Activated CD8-positive, alpha-beta T cell treated with anti-CD3 and anti-CD28 coated beads for 36 hours (primary cell): Measurements from ENCODE around the gene NLRX1. TPM values are rescaled to one million over a fixed set of nuclear protein-coding genes. Genes with fewer than 3 reads are reported as not detected.

ENCODE experiments used
- ATAC-seq: fragments of 200-7000 bp; cut with Tn5 transposase; one replicate; pipeline ENCODE4 v1.10.0; 2021; ENCODE audit warnings: mild to moderate bottlenecking, moderate library complexity
- CTCF ChIA-PET: fragments of 350-600 bp; sonication (Branson Sonifier 250); formaldehyde crosslinking; loops from one replicate; lab custom pipeline; 2021; ENCODE audit warnings: antibody characterized with exemption; lab: Charles Lee
- POLR2A ChIA-PET: fragments of 350-600 bp; sonication (Branson Sonifier 250); formaldehyde crosslinking; loops from one replicate; lab custom pipeline; 2021; ENCODE audit warnings: antibody characterized with exemption; lab: Charles Lee
- DNase-seq: peaks from one replicate; pipeline ENCODE4 v3.0.0-alpha.2; 2020
- H3K27ac Mint-ChIP-seq: one replicate; pipeline ENCODE4 v1.8.0; 2021; ENCODE audit warnings: mild to moderate bottlenecking, mixed read lengths
- H3K27me3 Mint-ChIP-seq: one replicate; pipeline ENCODE4 v1.8.0; 2021; ENCODE audit warnings: mixed read lengths
- H3K36me3 Mint-ChIP-seq: one replicate; pipeline ENCODE4 v1.8.0; 2021; ENCODE audit warnings: low read depth, mixed read lengths
- H3K4me1 Mint-ChIP-seq: one replicate; pipeline ENCODE4 v1.8.0; 2021; ENCODE audit warnings: low read depth, mixed read lengths
- H3K4me3 Mint-ChIP-seq: one replicate; pipeline ENCODE4 v1.8.0; 2021; ENCODE audit warnings: mild to moderate bottlenecking, moderate library complexity, mixed read lengths
- H3K9me3 Mint-ChIP-seq: one replicate; pipeline ENCODE4 v1.8.0; 2021; ENCODE audit warnings: mixed read lengths
- intact Hi-C: fragments of 100-400 bp; cut with micrococcal nuclease; formaldehyde crosslinking; loops from one replicate; pipeline ENCODE4 v1.10.0; 2022
- total RNA-seq, 2 experiments: library from RNA; stranded (reverse); gene quantifications; one replicate each; pipeline ENCODE4 v1.2.3, GENCODE V29; 2021
- TF ChIP-seq, protein P1 (sequence below): fragments of 200-600 bp; IDR thresholded peaks from one replicate; pipeline ENCODE4 v1.8.0; 2022; ENCODE audit warnings: antibody characterized with exemption, mild to moderate bottlenecking

Gene NLRX1
- total RNA-seq, 2 experiments from 2014 or later: 20.1 to 21.3 TPM

DNA sequence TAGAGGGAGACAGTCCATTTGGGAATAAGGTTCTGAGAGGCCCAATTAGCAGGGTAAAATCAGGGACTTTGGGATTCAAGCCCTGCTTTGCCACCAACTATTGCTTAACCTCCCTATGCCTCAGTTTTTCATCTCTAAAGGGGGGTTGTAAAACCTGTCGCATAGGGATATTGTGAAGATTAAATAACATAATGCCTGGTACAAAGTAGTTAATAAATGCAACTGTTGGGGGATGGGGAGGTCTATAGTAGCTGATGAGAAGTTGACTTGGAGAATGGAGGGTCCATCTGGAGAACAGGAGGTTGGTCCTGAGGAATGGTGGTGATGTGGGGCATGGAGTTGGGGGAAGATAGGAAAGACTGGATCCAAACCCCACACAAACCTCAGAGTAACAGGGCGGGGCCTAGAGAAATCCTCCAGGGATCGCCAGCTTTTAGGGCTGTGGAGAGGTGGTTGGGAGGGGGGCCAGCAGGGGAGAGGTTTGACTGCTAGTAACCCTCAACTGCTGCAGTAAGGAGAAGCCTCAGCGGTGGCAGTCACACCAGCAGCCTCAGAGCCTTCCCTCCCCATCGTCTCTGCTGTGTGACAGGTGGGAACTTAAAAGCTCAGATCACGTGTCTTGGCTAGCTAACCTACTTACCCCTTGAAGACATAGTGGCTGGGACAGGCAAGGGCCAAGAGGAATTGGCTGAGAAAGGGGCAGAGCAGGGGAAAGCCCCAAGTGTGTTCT is 20.8 kb upstream of the NLRX1 start:
- ATAC-seq (peak; percentile 25), DNase-seq (peak; percentile 16)
- H3K27ac Mint-ChIP-seq: no peak overlapping the region
- ChIA-PET POLR2A (interaction anchor here (0.6 to 0.7 kb wide), 2 partner anchors 30 to 63 kb away, joined by 3 read pairs; partner anchors contain the start of gene HMBS), CTCF (interaction anchor here (1.1 to 1.5 kb wide), 3 partner anchors 22 to 176 kb away, joined by 3 to 7 read pairs (median 3); partner anchors contain the start of genes NLRX1 and VPS11)
- TF ChIP-seq, protein P1, sequence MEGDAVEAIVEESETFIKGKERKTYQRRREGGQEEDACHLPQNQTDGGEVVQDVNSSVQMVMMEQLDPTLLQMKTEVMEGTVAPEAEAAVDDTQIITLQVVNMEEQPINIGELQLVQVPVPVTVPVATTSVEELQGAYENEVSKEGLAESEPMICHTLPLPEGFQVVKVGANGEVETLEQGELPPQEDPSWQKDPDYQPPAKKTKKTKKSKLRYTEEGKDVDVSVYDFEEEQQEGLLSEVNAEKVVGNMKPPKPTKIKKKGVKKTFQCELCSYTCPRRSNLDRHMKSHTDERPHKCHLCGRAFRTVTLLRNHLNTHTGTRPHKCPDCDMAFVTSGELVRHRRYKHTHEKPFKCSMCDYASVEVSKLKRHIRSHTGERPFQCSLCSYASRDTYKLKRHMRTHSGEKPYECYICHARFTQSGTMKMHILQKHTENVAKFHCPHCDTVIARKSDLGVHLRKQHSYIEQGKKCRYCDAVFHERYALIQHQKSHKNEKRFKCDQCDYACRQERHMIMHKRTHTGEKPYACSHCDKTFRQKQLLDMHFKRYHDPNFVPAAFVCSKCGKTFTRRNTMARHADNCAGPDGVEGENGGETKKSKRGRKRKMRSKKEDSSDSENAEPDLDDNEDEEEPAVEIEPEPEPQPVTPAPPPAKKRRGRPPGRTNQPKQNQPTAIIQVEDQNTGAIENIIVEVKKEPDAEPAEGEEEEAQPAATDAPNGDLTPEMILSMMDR: no peak
- H3K4me3 Mint-ChIP-seq: peak overlapping the region; percentile 14
- intact Hi-C loops: no loop called here
- no peaks in the 10 kb centered on the region for H3K36me3 Mint-ChIP-seq
- H3K27me3 Mint-ChIP-seq: peaks cover 27% of the 10 kb centered on the region
- peaks cover 12% of the 10 kb centered on the region for H3K4me1 Mint-ChIP-seq
- H3K9me3 Mint-ChIP-seq: no peaks in the 10 kb centered on the region

DNA sequence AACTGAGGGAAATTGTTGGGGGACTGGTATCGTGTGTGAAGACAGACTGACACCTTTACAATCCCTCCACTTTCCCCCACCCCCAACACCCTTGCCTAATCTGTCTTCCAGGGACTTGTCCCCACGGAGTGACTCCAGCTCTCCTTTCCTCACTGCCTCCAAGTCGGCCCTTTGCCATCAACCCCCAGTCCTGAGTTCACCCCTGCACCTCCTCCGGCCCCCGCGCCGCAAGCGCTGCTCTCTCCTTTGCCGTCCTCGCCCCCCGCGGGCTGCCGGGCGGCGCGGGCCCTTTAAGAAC is 19.9 kb upstream of the NLRX1 start:
- Mint-ChIP-seq H3K9me3 (no peaks in the 10 kb centered on the region), H3K27me3 (peaks cover 26% of the 10 kb centered on the region), H3K4me1 (peaks cover 12% of the 10 kb centered on the region), H3K4me3 (peak overlapping the region; percentile 62), H3K27ac (no peak overlapping the region), H3K36me3 (no peaks in the 10 kb centered on the region)
- DNase-seq (no peak), ATAC-seq (no peak)
- intact Hi-C loops: no loop called here
- TF ChIP-seq, protein P1: no peak
- ChIA-PET CTCF (interaction anchor here (1.3 kb wide), 1 partner anchor 81 kb away, joined by 3 read pairs; the partner anchor contains the start of gene VPS11), POLR2A (no interaction called here)

DNA sequence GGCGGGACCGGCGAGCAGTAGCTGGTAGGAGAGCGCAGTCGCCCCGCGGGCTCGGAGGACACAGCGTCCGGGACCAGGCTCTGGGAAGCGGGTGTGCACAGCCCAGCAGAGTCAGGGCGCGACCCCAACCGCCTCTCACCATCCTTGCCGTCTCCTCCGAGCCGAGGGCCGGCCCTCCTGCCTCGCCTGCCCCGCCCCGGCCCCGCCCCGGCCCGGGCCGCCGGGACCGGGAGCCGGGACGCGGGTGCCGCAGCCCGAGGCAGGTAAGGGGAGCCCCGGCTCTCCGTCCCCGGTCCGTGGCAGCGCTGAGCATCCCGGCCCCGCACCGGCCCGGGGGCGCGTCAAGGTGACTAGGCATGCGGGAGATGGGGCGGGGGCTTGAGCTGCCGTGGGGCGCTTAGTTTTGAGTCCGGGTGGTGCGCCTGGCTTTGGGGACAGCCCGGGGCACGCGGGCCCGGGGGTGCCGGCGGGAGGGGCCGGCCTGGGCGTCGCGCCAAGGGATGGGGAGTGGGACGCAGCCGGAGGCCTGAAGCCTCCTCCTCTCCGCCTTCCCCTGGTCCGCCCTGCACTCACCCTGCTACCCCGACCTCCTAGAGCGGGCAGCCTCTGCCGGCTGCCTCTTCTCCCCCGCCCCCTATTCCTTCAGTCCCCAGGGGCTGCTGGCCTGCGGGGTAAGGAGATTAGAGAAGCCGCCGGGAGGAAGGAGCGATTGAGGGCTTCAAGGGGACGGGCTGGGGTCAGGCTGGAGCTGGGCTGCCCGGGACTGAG is 19.3 kb upstream of the NLRX1 start, which contains the start of gene ABCG4:
TSS of gene ABCG4 (plus strand) at position 35 of the 768 bp plus-strand sequence. CDS start 914 bp downstream, outside the sequence.
- DNase-seq (peak; percentile 29), ATAC-seq (peak; percentile 56)
- H3K4me1 Mint-ChIP-seq: peaks cover 12% of the 10 kb centered on the region
- ChIA-PET CTCF (interaction anchor here (0.6 to 1.3 kb wide), 2 partner anchors 47 to 81 kb away, joined by 3 read pairs; partner anchors contain the start of gene VPS11), POLR2A (interaction anchor here (1.1 kb wide), 1 partner anchor 26 kb away, joined by 4 read pairs; no protein-coding TSS in a partner anchor)
- H3K27ac Mint-ChIP-seq: no peak within 1 kb of the TSS
- H3K27me3 Mint-ChIP-seq: peaks cover 26% of the 10 kb centered on the region
- peak within 1 kb of the TSS; percentile 62 for H3K4me3 Mint-ChIP-seq
- TF ChIP-seq, protein P1: no peak
- intact Hi-C loops: no loop called here
- H3K36me3 Mint-ChIP-seq: no peaks in the 10 kb centered on the region
- no peaks in the 10 kb centered on the region for H3K9me3 Mint-ChIP-seq

DNA sequence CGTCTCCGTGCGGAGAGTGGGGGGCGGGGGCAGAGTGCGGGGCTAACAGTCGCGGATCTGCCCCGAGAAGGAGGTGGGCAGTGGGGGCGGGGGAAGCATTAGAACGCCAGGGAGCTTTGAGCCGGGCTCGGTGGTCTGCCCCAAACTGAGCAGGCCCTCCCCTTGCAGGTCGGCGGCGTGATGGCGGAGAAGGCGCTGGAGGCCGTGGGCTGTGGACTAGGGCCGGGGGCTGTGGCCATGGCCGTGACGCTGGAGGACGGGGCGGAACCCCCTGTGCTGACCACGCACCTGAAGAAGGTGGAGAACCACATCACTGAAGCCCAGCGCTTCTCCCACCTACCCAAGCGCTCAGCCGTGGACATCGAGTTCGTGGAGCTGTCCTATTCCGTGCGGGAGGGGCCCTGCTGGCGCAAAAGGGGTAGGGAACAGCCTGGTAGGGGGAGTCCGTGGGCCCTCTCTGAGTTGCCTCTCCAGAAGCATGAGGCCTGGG is 18.7 kb upstream of the NLRX1 start:
- intact Hi-C loops: no loop called here
- Mint-ChIP-seq H3K9me3 (no peaks in the 10 kb centered on the region), H3K27ac (no peak overlapping the region), H3K4me1 (peaks cover 12% of the 10 kb centered on the region), H3K36me3 (no peaks in the 10 kb centered on the region), H3K4me3 (peak overlapping the region; percentile 8), H3K27me3 (peaks cover 26% of the 10 kb centered on the region)
- ChIA-PET CTCF (interaction anchor here (0.6 to 1.4 kb wide), 2 partner anchors 15 to 47 kb away, joined by 3 read pairs; no protein-coding TSS in a partner anchor), POLR2A (interaction anchor here (0.6 to 1.1 kb wide), 3 partner anchors 19 to 379 kb away, joined by 3 to 4 read pairs (median 3); partner anchors contain the start of gene NLRX1)
- TF ChIP-seq, protein P1: no peak
- ATAC-seq (no peak), DNase-seq (no peak)
